Esophagus (tissue), 2 donors: ENCODE results near the gene ITCH. TPM values are rescaled to one million over a fixed set of nuclear protein-coding genes. Genes with fewer than 3 reads are reported as not detected.
"Not testable (repeated sequence)": the region's sequence is repeated elsewhere in the genome, so short reads cannot be mapped to it uniquely, and the experiment has no call there.

Experiments
- H3K27ac ChIP-seq, 2 donors: one replicate each; pipeline ENCODE4 v1.5.1; 2013; ENCODE audit warnings: low read depth in 2 of 2, mild to moderate bottlenecking in 2 of 2, inconsistent platforms in 1 of 2, low read length in 1 of 2, moderate library complexity in 1 of 2
- H3K27me3 ChIP-seq, 2 donors: one replicate each; pipeline ENCODE4 v1.6.1; 2013; ENCODE audit warnings: low read length in 2 of 2, control low read depth in 1 of 2, mild to moderate bottlenecking in 1 of 2; ENCODE audit not compliant: insufficient read depth in 2 of 2, control insufficient read depth in 1 of 2
- H3K36me3 ChIP-seq, 2 donors: one replicate each; pipeline ENCODE4 v1.6.1; 2013; ENCODE audit warnings: low read length in 1 of 2; ENCODE audit not compliant: control insufficient read depth in 2 of 2, insufficient read depth in 2 of 2
- H3K4me1 ChIP-seq, 2 donors: one replicate each; pipeline ENCODE4 v1.6.1; 2013; ENCODE audit warnings: low read length in 1 of 2; ENCODE audit not compliant: control insufficient read depth in 2 of 2, insufficient read depth in 2 of 2
- H3K4me3 ChIP-seq, 2 donors: one replicate each; pipeline ENCODE4 v1.5.1; 2013; ENCODE audit warnings: low read length in 2 of 2, mild to moderate bottlenecking in 2 of 2, low read depth in 1 of 2, moderate library complexity in 1 of 2
- H3K9me3 ChIP-seq, 2 donors: one replicate each; pipeline ENCODE4 v1.6.1; 2013; ENCODE audit warnings: mild to moderate bottlenecking in 2 of 2, low read depth in 1 of 2, low read length in 1 of 2, moderate library complexity in 1 of 2; ENCODE audit not compliant: control insufficient read depth in 2 of 2, insufficient read depth in 1 of 2
- WGBS, 2 donors: extraction: QIAGEN DNeasy Blood & Tissue Kit; methylation state at CpG; one replicate each; pipeline ENCODE4 v1.1.7; 2013; 5-methylcytosine and 5-hydroxymethylcytosine counted together
- polyA plus RNA-seq, 2 donors: library from polyadenylated mRNA; stranded (reverse); fragments of 200-250 nt; gene quantifications; one replicate each; pipeline ENCODE4 v1.2.3, GENCODE V29; 2013
- donor health status: healthy with polysubstance abuse.
- donor health status: Bipolar disorder and iron deficiency.

The ITCH gene
- polyA plus RNA-seq, 2 donors = 19.3 to 19.7 TPM

DNA sequence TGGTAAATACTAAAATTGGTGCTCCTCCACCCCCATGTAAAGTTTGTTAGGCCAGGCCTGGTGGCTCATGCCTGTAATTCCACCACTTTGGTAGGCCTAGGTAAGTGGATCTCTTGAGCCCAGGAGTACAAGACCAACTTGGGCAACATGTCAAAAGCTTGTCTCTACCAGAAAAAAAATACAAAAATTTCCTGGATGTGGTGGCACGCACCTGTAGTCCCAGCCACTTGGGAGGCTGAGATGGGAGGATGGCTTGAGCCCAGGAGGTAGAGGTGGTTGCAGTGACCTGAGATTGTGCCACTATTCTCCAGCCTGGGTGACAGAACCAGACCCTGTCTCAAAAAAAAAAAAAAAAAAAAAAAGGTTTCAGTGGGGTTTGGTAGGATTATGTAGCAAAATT lies 41.7 kb downstream of the ITCH start:
- Histone ChIP-seq H3K4me1 (no peaks in the 10 kb centered on the region), H3K4me3 (no peak overlapping the region)

DNA sequence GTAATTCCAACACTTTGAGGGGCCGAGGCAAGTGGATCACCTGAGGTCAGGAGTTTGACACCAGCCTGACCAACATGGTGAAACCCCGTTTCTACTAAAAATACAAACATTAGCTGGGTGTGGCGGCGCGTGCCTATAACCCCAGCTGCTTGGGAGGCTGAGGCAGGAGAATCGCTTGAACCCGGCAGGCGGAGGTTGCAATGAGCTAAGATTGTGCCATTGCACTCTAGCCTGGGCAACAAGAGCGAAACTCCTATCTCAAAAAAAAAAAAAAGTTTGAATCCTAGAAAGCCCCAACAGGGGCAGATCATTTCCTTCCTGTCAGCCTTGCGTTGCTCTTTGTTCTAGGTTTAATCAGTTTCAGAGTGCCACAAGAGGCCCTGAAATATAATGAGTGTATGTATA lies 42.2 kb downstream of the ITCH start:
- not testable (repeated sequence) for H3K27ac ChIP-seq, H3K4me1 ChIP-seq, H3K4me3 ChIP-seq, H3K36me3 ChIP-seq, H3K27me3 ChIP-seq, H3K9me3 ChIP-seq
- 86 to 87% methylated on average over 10 of the region's 10 CpGs for WGBS, 2 donors

More for the DNA sequence above, 41.7 kb downstream of the ITCH start:
- whole genome bisulfite sequencing, 2 donors = 96 to 100% methylated on average over 1 of the region's 1 CpG
- no peaks in the 10 kb centered on the region for H3K9me3 ChIP-seq
- no peak overlapping the region for H3K27ac ChIP-seq
- no peaks in the 10 kb centered on the region for H3K27me3 ChIP-seq
- peaks cover 0 to 3% of the 10 kb centered on the region in 2 donors for H3K36me3 ChIP-seq

GRCh38 chr20:34405942-34406341 lies 42.9 kb downstream of the ITCH start:
- 97 to 99% methylated on average over 3 of the region's 3 CpGs for WGBS, 2 donors
- not testable (repeated sequence) for H3K27ac ChIP-seq, H3K4me3 ChIP-seq, H3K4me1 ChIP-seq, H3K27me3 ChIP-seq, H3K9me3 ChIP-seq, H3K36me3 ChIP-seq

DNA sequence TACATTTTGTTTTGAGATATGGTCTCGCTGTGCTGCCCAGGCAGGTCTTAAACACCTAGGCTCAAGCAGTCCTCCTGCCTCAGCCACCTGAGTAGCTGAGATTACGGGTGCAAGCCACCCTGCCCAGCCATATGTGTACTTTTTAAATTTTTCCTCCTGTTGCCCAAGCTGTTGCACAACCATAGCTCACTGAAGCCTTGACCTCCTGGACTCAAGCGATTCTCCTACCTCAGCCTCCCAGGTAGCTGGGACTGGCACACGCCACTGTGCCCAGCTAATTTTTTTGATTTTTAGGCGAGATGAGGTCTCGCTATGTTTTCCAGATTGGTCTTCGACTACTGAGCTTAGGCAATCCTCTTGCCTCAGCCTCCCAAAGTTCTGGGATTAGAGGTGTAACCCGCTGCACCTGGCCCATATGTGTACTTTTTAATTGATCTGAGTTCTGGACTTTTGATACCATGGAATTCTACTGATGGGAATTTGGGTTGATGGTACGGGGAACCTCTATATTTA lies 44.9 kb downstream of the ITCH start:
- H3K4me3 ChIP-seq = no peak overlapping the region
- WGBS, 2 donors = 81 to 84% methylated on average over 9 of the region's 9 CpGs

GRCh38 chr20:34410336-34410735 lies 47.3 kb downstream of the ITCH start:
- peaks cover 1 to 5% of the 10 kb centered on the region in 2 donors for H3K36me3 ChIP-seq
- no peak overlapping the region for H3K4me3 ChIP-seq
- 90% methylated on average over 6 of the region's 6 CpGs for WGBS, 2 donors
- H3K27ac ChIP-seq = no peak overlapping the region
- H3K4me1 ChIP-seq = no peaks in the 10 kb centered on the region
- no peaks in the 10 kb centered on the region for H3K27me3 ChIP-seq
- H3K9me3 ChIP-seq = no peaks in the 10 kb centered on the region

More for the DNA sequence above, 44.9 kb downstream of the ITCH start:
- no peak overlapping the region for H3K27ac ChIP-seq
- H3K9me3 ChIP-seq = no peaks in the 10 kb centered on the region
- no peaks in the 10 kb centered on the region for H3K27me3 ChIP-seq
- no peaks in the 10 kb centered on the region for H3K4me1 ChIP-seq
- peaks cover 0 to 5% of the 10 kb centered on the region in 2 donors for H3K36me3 ChIP-seq

GRCh38 chr20:34412453-34412852 lies 49.4 kb downstream of the ITCH start:
- Histone ChIP-seq H3K36me3 (peaks cover 2 to 5% of the 10 kb centered on the region in 2 donors), H3K4me1 (no peaks in the 10 kb centered on the region), H3K27me3 (no peaks in the 10 kb centered on the region), H3K4me3 (no peak overlapping the region), H3K27ac (no peak overlapping the region), H3K9me3 (no peaks in the 10 kb centered on the region)
- WGBS, 2 donors = 89 to 92% methylated on average over 3 of the region's 3 CpGs

- not testable (repeated sequence) for H3K4me3 ChIP-seq, H3K9me3 ChIP-seq, H3K27me3 ChIP-seq, H3K4me1 ChIP-seq
- H3K27ac ChIP-seq = peak overlapping the region; percentile 15 to 39
- peaks cover 2 to 11% of the 10 kb centered on the region in 2 donors for H3K36me3 ChIP-seq
- 89% methylated on average over 10 of the region's 10 CpGs for WGBS, 2 donors
Measured at GRCh38 chr20:34414525-34414924, 51.5 kb downstream of the ITCH start.

GRCh38 chr20:34415079-34415478 lies 52.0 kb downstream of the ITCH start:
- Histone ChIP-seq H3K9me3 (no peaks in the 10 kb centered on the region), H3K4me1 (no peaks in the 10 kb centered on the region), H3K27me3 (no peaks in the 10 kb centered on the region), H3K4me3 (no peak overlapping the region), H3K27ac (peak overlapping the region in 1 of 2 donors; percentile 55), H3K36me3 (peaks cover 2 to 12% of the 10 kb centered on the region in 2 donors)
- WGBS, 2 donors = 78 to 86% methylated on average over 3 of the region's 3 CpGs

- Histone ChIP-seq H3K27ac (no peak overlapping the region), H3K4me1 (no peaks in the 10 kb centered on the region), H3K4me3 (no peak overlapping the region), H3K36me3 (peaks cover 8 to 10% of the 10 kb centered on the region in 2 donors), H3K27me3 (no peaks in the 10 kb centered on the region), H3K9me3 (no peaks in the 10 kb centered on the region)
- WGBS, 2 donors = 15 to 31% methylated on average over 1 of the region's 1 CpG
Measured at GRCh38 chr20:34420146-34420545, 57.1 kb downstream of the ITCH start.

GRCh38 chr20:34420975-34421374 lies 57.9 kb downstream of the ITCH start:
- H3K36me3 ChIP-seq = peaks cover 8 to 10% of the 10 kb centered on the region in 2 donors
- H3K27me3 ChIP-seq = no peaks in the 10 kb centered on the region
- H3K9me3 ChIP-seq = no peaks in the 10 kb centered on the region
- H3K4me3 ChIP-seq = no peak overlapping the region
- 91 to 94% methylated on average over 4 of the region's 4 CpGs for WGBS, 2 donors
- no peaks in the 10 kb centered on the region for H3K4me1 ChIP-seq
- no peak overlapping the region for H3K27ac ChIP-seq
